ENCODE results near the gene NFAM1.

Gene NFAM1

GRCh38 chr22:42432020-42432596 is at the start of gene NFAM1:
NFAM1 (minus strand) TSS chr22:42432403; CDS start chr22:42432357, 46 bp downstream.
- DNase-seq: peak; percentile 16

- no peak for DNase-seq
These were observed 42.9 kb upstream of the NFAM1 start for GRCh38 chr22:42475122-42475521.

GRCh38 chr22:42473484-42474193 is 41.4 kb upstream of the NFAM1 start:
- peak; percentile 42 for DNase-seq

- no peak for DNase-seq
These were observed 40.5 kb upstream of the NFAM1 start for GRCh38 chr22:42472671-42473070.

GRCh38 chr22:42471441-42471840 is 39.2 kb upstream of the NFAM1 start:
- DNase-seq: no peak

GRCh38 chr22:42470366-42471082 is 38.3 kb upstream of the NFAM1 start:
- no peak for DNase-seq

GRCh38 chr22:42468841-42469240 is 36.6 kb upstream of the NFAM1 start:
- DNase-seq: no peak

GRCh38 chr22:42462016-42462415 is 29.8 kb upstream of the NFAM1 start:
- no peak for DNase-seq

GRCh38 chr22:42461511-42461910 is 29.3 kb upstream of the NFAM1 start:
- no peak for DNase-seq

- DNase-seq: no peak
These were observed 27.3 kb upstream of the NFAM1 start for GRCh38 chr22:42459287-42460063.

- DNase-seq: no peak
These were observed 20.7 kb upstream of the NFAM1 start for GRCh38 chr22:42452916-42453315.

- no peak for DNase-seq
These were observed 20.3 kb upstream of the NFAM1 start for GRCh38 chr22:42452456-42452855.

GRCh38 chr22:42451499-42452145 is 19.4 kb upstream of the NFAM1 start:
- DNase-seq: no peak

- no peak for DNase-seq
These were observed 18.7 kb upstream of the NFAM1 start for GRCh38 chr22:42450862-42451261.

- DNase-seq: no peak
These were observed 13.9 kb upstream of the NFAM1 start for GRCh38 chr22:42446151-42446550.

- peak; percentile 87 for DNase-seq
These were observed 12.1 kb upstream of the NFAM1 start for GRCh38 chr22:42444077-42444904.

- DNase-seq: no peak
These were observed 11.3 kb upstream of the NFAM1 start for GRCh38 chr22:42443240-42444076.

GRCh38 chr22:42442748-42443147 is 10.5 kb upstream of the NFAM1 start:
- no peak for DNase-seq

- DNase-seq: no peak
These were observed 8.5 kb upstream of the NFAM1 start for GRCh38 chr22:42440728-42441127.

- no peak for DNase-seq
These were observed 7.8 kb upstream of the NFAM1 start for GRCh38 chr22:42439821-42440674.

Data from CD4-positive, alpha-beta T cell treated with Interleukin-12 subunit alpha and Interleukin-12 subunit beta, for 1 hour (primary cell).